Brain microvascular endothelial cell (primary cell): ENCODE results near the gene CKAP2L.

Source experiments
- DNase-seq: peaks from one replicate; pipeline ENCODE4 v3.0.0-alpha.2; 2020
- H3K27ac ChIP-seq: fragments of 250-450 bp; sonication (Bioruptor Pico); 2 replicates; pipeline ENCODE4 v1.5.1; 2020; ENCODE audit warnings: mild to moderate bottlenecking, moderate library complexity
- H3K27me3 ChIP-seq: fragments of 250-450 bp; sonication (Bioruptor Pico); replicated peaks from 2 replicates; pipeline ENCODE4 v1.5.1; 2020; ENCODE audit warnings: mild to moderate bottlenecking
- H3K36me3 ChIP-seq: fragments of 250-450 bp; sonication (Bioruptor Pico); replicated peaks from 2 replicates; pipeline ENCODE4 v1.5.1; 2020; ENCODE audit warnings: mild to moderate bottlenecking
- H3K4me3 ChIP-seq: 2 replicates; pipeline ENCODE4 v1.5.1; 2011; ENCODE audit warnings: low read depth, mild to moderate bottlenecking, control low read depth, low read length, moderate library complexity
- in situ Hi-C: cut with HindIII; loops from 2 replicates; pipeline ENCODE4 v1.10.0; 2017; ENCODE audit warnings: low sequenced_read_pairs, low pct_ligation_motif_present
- TF ChIP-seq, protein P1 (sequence below): IDR thresholded peaks from 2 replicates; pipeline ENCODE4 v1.5.1; 2011; ENCODE audit warnings: low read depth, mild to moderate bottlenecking, moderate library complexity, low read length, control low read depth, inconsistent platforms; ENCODE audit errors: missing control alignments

The CKAP2L gene

DNA sequence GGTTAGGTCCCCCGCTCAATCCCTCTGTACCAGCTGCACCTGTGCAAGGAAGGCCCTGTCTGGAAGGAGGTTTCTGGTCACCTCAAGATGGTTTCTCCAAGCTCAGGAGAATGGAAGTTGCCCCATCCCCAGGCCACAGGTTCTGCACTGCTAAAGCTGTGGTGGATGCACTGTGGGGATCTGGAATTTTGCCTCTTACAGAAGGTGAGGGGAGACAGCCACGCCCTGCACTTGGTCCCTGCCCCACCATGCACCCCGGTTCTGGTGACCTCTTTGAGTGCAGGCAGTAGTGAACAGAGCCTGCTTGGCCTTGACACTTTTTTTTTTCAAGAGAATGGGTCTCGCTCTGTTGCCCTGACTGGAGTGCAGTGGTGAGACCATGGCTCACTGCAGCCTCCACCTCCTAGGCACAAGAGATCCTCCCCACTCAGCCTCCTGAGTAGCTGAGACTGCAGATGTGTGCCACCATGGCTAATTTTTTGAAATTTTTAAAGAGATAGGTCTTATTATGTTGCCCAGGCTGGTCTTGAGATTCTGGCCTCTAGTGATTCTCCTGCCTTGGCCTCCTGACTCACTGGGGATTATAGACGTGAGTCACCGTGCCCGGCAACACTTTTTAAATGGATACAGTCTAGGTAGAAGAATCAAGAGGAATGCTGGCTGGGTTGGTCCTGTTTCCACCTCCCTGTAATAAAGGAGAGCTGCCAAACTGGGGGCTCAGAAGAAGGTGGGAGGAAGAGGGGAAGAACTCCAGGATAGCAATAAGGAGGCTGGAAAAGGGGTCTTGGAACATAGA is 49.4 kb downstream of the CKAP2L start:
- Histone ChIP-seq H3K27ac (no peak overlapping the region), H3K4me3 (no peak overlapping the region), H3K27me3 (no peaks in the 10 kb centered on the region), H3K36me3 (no peaks in the 10 kb centered on the region)
- TF ChIP-seq, protein P1, sequence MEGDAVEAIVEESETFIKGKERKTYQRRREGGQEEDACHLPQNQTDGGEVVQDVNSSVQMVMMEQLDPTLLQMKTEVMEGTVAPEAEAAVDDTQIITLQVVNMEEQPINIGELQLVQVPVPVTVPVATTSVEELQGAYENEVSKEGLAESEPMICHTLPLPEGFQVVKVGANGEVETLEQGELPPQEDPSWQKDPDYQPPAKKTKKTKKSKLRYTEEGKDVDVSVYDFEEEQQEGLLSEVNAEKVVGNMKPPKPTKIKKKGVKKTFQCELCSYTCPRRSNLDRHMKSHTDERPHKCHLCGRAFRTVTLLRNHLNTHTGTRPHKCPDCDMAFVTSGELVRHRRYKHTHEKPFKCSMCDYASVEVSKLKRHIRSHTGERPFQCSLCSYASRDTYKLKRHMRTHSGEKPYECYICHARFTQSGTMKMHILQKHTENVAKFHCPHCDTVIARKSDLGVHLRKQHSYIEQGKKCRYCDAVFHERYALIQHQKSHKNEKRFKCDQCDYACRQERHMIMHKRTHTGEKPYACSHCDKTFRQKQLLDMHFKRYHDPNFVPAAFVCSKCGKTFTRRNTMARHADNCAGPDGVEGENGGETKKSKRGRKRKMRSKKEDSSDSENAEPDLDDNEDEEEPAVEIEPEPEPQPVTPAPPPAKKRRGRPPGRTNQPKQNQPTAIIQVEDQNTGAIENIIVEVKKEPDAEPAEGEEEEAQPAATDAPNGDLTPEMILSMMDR, result no peak
- in situ Hi-C loops, result no loop called here
- peak; percentile 56 for DNase-seq

DNA sequence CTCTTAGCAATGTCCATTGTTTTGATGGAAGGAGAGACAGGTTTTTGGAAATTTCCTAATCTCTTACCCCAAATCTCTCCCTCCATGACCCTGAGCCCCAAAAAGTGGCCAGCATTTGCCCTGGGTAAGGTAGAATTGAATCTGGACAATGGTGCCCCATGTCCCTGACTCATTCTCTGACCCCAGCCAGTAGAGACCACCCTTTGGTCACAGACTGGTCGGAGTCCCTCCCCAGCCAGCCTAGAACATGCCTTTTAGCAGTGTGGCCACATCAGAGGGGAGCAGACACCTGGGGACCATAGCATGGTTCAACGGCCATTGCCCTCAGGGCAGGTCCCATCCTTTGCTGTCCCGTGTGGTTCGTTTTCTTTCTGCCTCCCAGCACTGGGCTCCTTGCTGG is 50.1 kb downstream of the CKAP2L start:
- Histone ChIP-seq H3K27ac (no peak overlapping the region), H3K36me3 (no peaks in the 10 kb centered on the region), H3K4me3 (no peak overlapping the region), H3K27me3 (no peaks in the 10 kb centered on the region)
- TF ChIP-seq, protein P1, result no peak
- in situ Hi-C loops, result no loop called here
- DNase-seq, result no peak

DNA sequence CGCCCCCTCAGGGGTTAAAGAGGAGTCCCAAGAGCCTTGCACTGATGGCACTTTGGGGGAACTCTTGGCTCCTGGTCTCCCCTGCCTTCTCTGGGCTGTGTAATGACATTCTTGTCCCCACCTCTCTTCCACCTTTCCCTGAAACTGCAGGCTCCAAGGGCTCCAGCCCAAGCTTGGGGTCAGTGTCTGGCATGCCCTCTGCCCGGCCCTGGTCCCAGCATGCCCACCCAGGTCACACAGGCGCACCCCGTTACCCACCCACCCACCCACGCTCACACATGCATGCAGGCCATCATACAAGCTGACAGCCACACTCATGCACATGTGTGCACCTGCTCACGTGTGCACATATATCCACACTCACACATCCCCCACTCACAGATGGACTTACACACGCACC is 50.5 kb downstream of the CKAP2L start:
- TF ChIP-seq, protein P1, result no peak
- H3K27ac ChIP-seq, result peak overlapping the region; percentile 56
- no peak overlapping the region for H3K4me3 ChIP-seq
- DNase-seq, result no peak
- no peaks in the 10 kb centered on the region for H3K27me3 ChIP-seq
- in situ Hi-C loops, result no loop called here
- H3K36me3 ChIP-seq, result no peaks in the 10 kb centered on the region

DNA sequence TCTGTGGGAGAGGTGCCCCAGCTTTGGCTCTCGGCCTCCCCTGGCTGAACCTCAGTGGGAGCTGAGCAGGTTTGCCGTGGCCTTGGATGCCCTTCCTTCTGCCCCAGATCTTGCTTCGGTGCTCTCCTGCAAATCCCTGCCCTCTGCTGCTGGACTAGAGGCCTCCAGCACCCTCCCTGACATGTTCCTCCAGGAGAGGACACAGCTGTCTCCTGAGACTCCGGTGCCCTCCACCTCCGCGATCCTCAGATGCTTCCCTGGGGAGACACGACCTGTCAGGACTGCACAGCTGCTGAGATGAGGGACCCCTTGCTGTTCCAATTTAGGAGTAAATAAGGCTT is 50.9 kb downstream of the CKAP2L start:
- Histone ChIP-seq H3K27me3 (no peaks in the 10 kb centered on the region), H3K4me3 (no peak overlapping the region), H3K27ac (peak overlapping the region; percentile 56), H3K36me3 (no peaks in the 10 kb centered on the region)
- TF ChIP-seq, protein P1, result no peak
- DNase-seq, result no peak
- in situ Hi-C loops, result no loop called here

DNA sequence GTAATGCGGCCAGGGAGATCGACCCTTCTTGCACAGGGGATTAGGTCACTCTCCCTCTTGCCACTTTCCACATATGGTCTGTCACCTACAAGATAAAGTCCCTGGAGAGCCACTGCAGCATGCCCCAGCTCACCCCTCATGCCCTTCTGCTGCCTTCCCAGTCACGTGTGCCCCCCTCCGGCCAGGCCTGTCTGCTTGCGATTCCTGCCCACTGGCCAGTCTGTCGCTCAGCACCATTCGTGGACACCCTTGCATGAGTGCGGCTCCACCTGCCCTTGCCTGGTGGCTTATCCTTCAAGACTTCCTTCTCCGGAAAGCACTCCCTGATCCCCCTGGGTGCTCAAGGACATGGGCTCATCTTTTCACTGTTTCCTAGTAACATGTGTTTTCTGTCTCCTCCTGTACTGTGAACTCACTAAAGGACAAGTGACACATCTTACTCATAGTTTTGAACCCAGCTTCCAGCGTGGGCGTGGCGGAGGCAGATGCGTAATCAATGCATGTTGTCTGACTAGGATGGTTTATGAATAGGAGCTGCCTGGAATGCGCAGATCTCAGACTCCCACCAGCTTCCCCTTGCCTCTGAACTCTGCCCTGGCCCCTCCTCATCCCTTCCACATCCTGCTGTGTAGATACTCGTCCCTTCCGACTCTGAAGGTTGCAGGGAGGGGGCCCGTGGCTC is 51.4 kb downstream of the CKAP2L start:
- TF ChIP-seq, protein P1, result no peak
- Histone ChIP-seq H3K36me3 (no peaks in the 10 kb centered on the region), H3K4me3 (no peak overlapping the region), H3K27ac (peak overlapping the region; percentile 56), H3K27me3 (no peaks in the 10 kb centered on the region)
- in situ Hi-C loops, result no loop called here
- peak; percentile 97 for DNase-seq
